H1 (cell line): ENCODE data around the gene ISCA2. TPM values are rescaled to one million over a fixed set of nuclear protein-coding genes. Genes with fewer than 3 reads are reported as not detected.

Source experiments
- CTCF ChIA-PET: fragments of 300-600 bp; sonication (Branson Sonifier 250); formaldehyde crosslinking; loops from one replicate; lab custom pipeline; 2021; ENCODE audit not compliant: partially characterized antibody; lab: Charles Lee
- POLR2A ChIA-PET: fragments of 300-600 bp; sonication (Branson Sonifier 250); formaldehyde crosslinking; loops from one replicate; lab custom pipeline; 2021; ENCODE audit warnings: inconsistent platforms; ENCODE audit not compliant: partially characterized antibody; lab: Charles Lee
- DNase-seq, 2 experiments: peaks; one replicate each; pipeline versions ENCODE4 v3.0.0 to v3.0.0-alpha.2; 2010 to 2022; ENCODE audit warnings: low spot score in 2 of 2, low read depth in 1 of 2, mixed read lengths in 1 of 2
- FAIRE-seq: peaks from 2 replicates; lab custom pipeline; 2011; peaks lifted over from hg19 to GRCh38; lab: Jason Lieb, UNC
- H2AFZ ChIP-seq: 2 replicates; pipeline ENCODE4 v1.8.1; 2012; ENCODE audit warnings: low read length, inconsistent platforms
- H2AK5ac ChIP-seq: 2 replicates; pipeline ENCODE4 v1.6.1; 2013; ENCODE audit warnings: low read depth, low read length
- H2BK120ac ChIP-seq: replicated peaks from 2 replicates; pipeline ENCODE3; 2013; ENCODE audit warnings: low read depth, low read length, inconsistent platforms
- H2BK12ac ChIP-seq: 2 replicates; pipeline ENCODE4 v1.6.1; 2013; ENCODE audit warnings: low read depth, low read length
- H2BK15ac ChIP-seq: 2 replicates; pipeline ENCODE4 v1.6.1; 2013; ENCODE audit warnings: low read length
- H2BK20ac ChIP-seq: 2 replicates; pipeline ENCODE4 v1.6.1; 2013; ENCODE audit warnings: low read length
- H2BK5ac ChIP-seq: 2 replicates; pipeline ENCODE4 v1.6.1; 2013; ENCODE audit warnings: low read depth, low read length
- H3K14ac ChIP-seq: 2 replicates; pipeline ENCODE4 v1.6.1; 2013; ENCODE audit warnings: inconsistent platforms; ENCODE audit not compliant: insufficient read length
- H3K18ac ChIP-seq: 2 replicates; pipeline ENCODE4 v1.6.1; 2013; ENCODE audit warnings: low read length; ENCODE audit errors: extremely low read depth
- H3K23ac ChIP-seq: 2 replicates; pipeline ENCODE4 v1.6.1; 2013; ENCODE audit warnings: inconsistent platforms; ENCODE audit not compliant: insufficient read length
- H3K23me2 ChIP-seq: 2 replicates; pipeline ENCODE4 v1.6.1; 2013; ENCODE audit warnings: low read depth, low read length
- H3K27ac ChIP-seq: 2 replicates; pipeline ENCODE4 v1.6.1; 2011; ENCODE audit warnings: low read depth, low read length, inconsistent platforms
- H3K27me3 ChIP-seq, 4 experiments: replicated peaks in 1 of 4; 1 replicate in 1 of 4; 2 replicates in 3 of 4; pipeline versions ENCODE4 v1.6.1 to v1.8.1; 2011 to 2013; ENCODE audit warnings: low read length in 3 of 4, mild to moderate bottlenecking in 3 of 4, inconsistent platforms in 2 of 4, mixed read lengths in 2 of 4, moderate library complexity in 1 of 4; ENCODE audit not compliant: control insufficient read depth in 3 of 4, insufficient read depth in 3 of 4; ENCODE audit errors: extremely low read depth in 1 of 4
- H3K36me3 ChIP-seq, 4 experiments: 2 replicates each; pipeline versions ENCODE4 v1.6.1 to v1.8.1; 2011 to 2013; ENCODE audit warnings: mild to moderate bottlenecking in 4 of 4, low read length in 3 of 4, moderate library complexity in 2 of 4, control low read depth in 1 of 4, inconsistent platforms in 1 of 4; ENCODE audit not compliant: insufficient read depth in 4 of 4, control insufficient read depth in 2 of 4
- H3K4ac ChIP-seq: replicated peaks from 2 replicates; pipeline ENCODE3; 2013; ENCODE audit warnings: low read length, low read depth, mixed read lengths, inconsistent platforms; ENCODE audit not compliant: insufficient read length
- H3K4me1 ChIP-seq, 4 experiments: replicated peaks in 1 of 4; 1 replicate in 1 of 4; 2 replicates in 3 of 4; pipeline versions ENCODE4 v1.6.1 to v1.8.1; 2011 to 2013; ENCODE audit warnings: low read length in 3 of 4, inconsistent platforms in 2 of 4, mixed read lengths in 1 of 4; ENCODE audit not compliant: insufficient read depth in 4 of 4, control insufficient read depth in 3 of 4
- H3K4me2 ChIP-seq, 2 experiments: 2 replicates each; pipeline versions ENCODE4 v1.6.1 to v1.8.1; 2011 to 2013; ENCODE audit warnings: low read depth in 2 of 2, low read length in 2 of 2, control low read depth in 1 of 2, inconsistent platforms in 1 of 2, mild to moderate bottlenecking in 1 of 2; ENCODE audit not compliant: insufficient read depth in 1 of 2
- H3K4me3 ChIP-seq, 4 experiments: fragments of 200-600, 300-600 bp in 1 of 4; sonication (generic), shearing (Covaris generic), sonication (Bioruptor Twin) in 1 of 4; 2 replicates each; pipeline versions ENCODE4 v1.5.1 to v1.8.1; 2011 to 2016; ENCODE audit warnings: low read length in 4 of 4, low read depth in 3 of 4, control low read depth in 2 of 4, inconsistent platforms in 2 of 4, mild to moderate bottlenecking in 2 of 4, mixed read lengths in 1 of 4, moderate library complexity in 1 of 4; ENCODE audit not compliant: insufficient read depth in 2 of 4; ENCODE audit errors: extremely low read depth in 1 of 4
- H3K56ac ChIP-seq: replicated peaks from 2 replicates; pipeline ENCODE3; 2013; ENCODE audit warnings: low read depth, mild to moderate bottlenecking, mixed read lengths, low read length, inconsistent platforms; ENCODE audit not compliant: insufficient read length
- H3K79me1 ChIP-seq: 2 replicates; pipeline ENCODE4 v1.6.1; 2013; ENCODE audit warnings: low read depth, low read length, control low read depth
- H3K79me2 ChIP-seq, 2 experiments: 2 replicates each; pipeline versions ENCODE4 v1.6.1 to v1.8.1; 2012 to 2013; ENCODE audit warnings: low read length in 2 of 2, mild to moderate bottlenecking in 2 of 2, inconsistent platforms in 1 of 2; ENCODE audit not compliant: insufficient read depth in 2 of 2, control insufficient read depth in 1 of 2
- H3K9ac ChIP-seq, 4 experiments: replicated peaks in 1 of 4; 1 replicate in 1 of 4; 2 replicates in 3 of 4; pipeline versions ENCODE4 v1.6.1 to v1.8.1; 2011 to 2013; ENCODE audit warnings: low read depth in 3 of 4, low read length in 3 of 4, control low read depth in 2 of 4, mild to moderate bottlenecking in 2 of 4, moderate library complexity in 2 of 4, inconsistent platforms in 1 of 4; ENCODE audit errors: extremely low read depth in 1 of 4
- H3K9me3 ChIP-seq, 2 experiments: 2 replicates each; pipeline versions ENCODE4 v1.6.1 to v1.8.1; 2012 to 2013; ENCODE audit warnings: mild to moderate bottlenecking in 2 of 2, moderate library complexity in 2 of 2, control low read depth in 1 of 2, inconsistent platforms in 1 of 2, low read depth in 1 of 2, low read length in 1 of 2, mixed read lengths in 1 of 2; ENCODE audit not compliant: insufficient read depth in 2 of 2
- H4K20me1 ChIP-seq, 2 experiments: replicated peaks in 1 of 2; 2 replicates each; pipeline versions ENCODE3 to v1.8.1; 2011 to 2013; ENCODE audit warnings: inconsistent platforms in 2 of 2, low read length in 2 of 2, mild to moderate bottlenecking in 1 of 2; ENCODE audit not compliant: insufficient read depth in 2 of 2, control insufficient read depth in 1 of 2
- H4K5ac ChIP-seq: 2 replicates; pipeline ENCODE4 v1.6.1; 2013; ENCODE audit warnings: low read length, low read depth, mixed read lengths, inconsistent platforms; ENCODE audit not compliant: insufficient read length
- H4K8ac ChIP-seq: 2 replicates; pipeline ENCODE4 v1.8.0; 2013; ENCODE audit warnings: mild to moderate bottlenecking, moderate library complexity, low read length, inconsistent platforms; ENCODE audit not compliant: insufficient read depth; ENCODE audit errors: extremely low read depth
- H4K91ac ChIP-seq: replicated peaks from 2 replicates; pipeline ENCODE3; 2013; ENCODE audit warnings: low read length, mixed read lengths, inconsistent platforms; ENCODE audit not compliant: insufficient read length
- CBX5 ChIP-seq: fragments of 300-800, 300-1000 bp; sonication (generic); IDR thresholded peaks from 2 replicates; pipeline ENCODE4 v1.7.1; 2016; ENCODE audit warnings: antibody characterized with exemption, low read length, low read depth
- HDAC6 ChIP-seq: IDR thresholded peaks from one replicate; pipeline ENCODE4 v1.7.1; 2012; ENCODE audit warnings: low read depth, mild to moderate bottlenecking, inconsistent platforms, low read length, moderate library complexity
- JUN ChIP-seq: IDR thresholded peaks from 2 replicates; pipeline ENCODE4 v1.6.1; 2011; ENCODE audit warnings: low read depth, mild to moderate bottlenecking, improper control_type of control experiment, low read length
- POU5F1 ChIP-seq: IDR thresholded peaks from 2 replicates; pipeline ENCODE4 v1.6.1; 2011; ENCODE audit warnings: low read depth, mild to moderate bottlenecking, low read length, moderate library complexity
- SIRT6 ChIP-seq: IDR thresholded peaks from one replicate; pipeline ENCODE4 v1.7.1; 2012; ENCODE audit warnings: low read length, inconsistent platforms
- SP4 ChIP-seq: IDR thresholded peaks from 2 replicates; pipeline ENCODE4 v1.6.1; 2012; ENCODE audit warnings: low read length, inconsistent platforms
- SRF ChIP-seq: IDR thresholded peaks from 2 replicates; pipeline ENCODE4 v1.6.1; 2011; ENCODE audit warnings: mild to moderate bottlenecking, low read depth, low read length, moderate library complexity
- SUZ12 ChIP-seq: fragments of 200-600 bp; sonication (generic); IDR thresholded peaks from 2 replicates; pipeline ENCODE4 v1.6.1; 2012; ENCODE audit warnings: mild to moderate bottlenecking, inconsistent platforms, low read length, moderate library complexity, mixed read lengths
- TAF1 ChIP-seq: IDR thresholded peaks from 2 replicates; pipeline ENCODE4 v1.6.1; 2011; ENCODE audit warnings: mild to moderate bottlenecking, low read depth, low read length
- YY1 ChIP-seq: IDR thresholded peaks from 2 replicates; pipeline ENCODE4 v1.6.1; 2011; ENCODE audit warnings: low read depth, mild to moderate bottlenecking, low read length
- WGBS, 2 experiments: shearing (Covaris generic) in 1 of 2; methylation state at CpG; one replicate each; pipeline versions ENCODE4 v1.1.6 to v1.1.7; 2013 to 2015; ENCODE audit warnings: low lambda C conversion rate in 2 of 2, mixed read lengths in 2 of 2, inconsistent platforms in 1 of 2, low coverage in 1 of 2, missing lambda C conversion rate in 1 of 2; ENCODE audit not compliant: insufficient replicate concordance in 2 of 2, insufficient coverage in 1 of 2, insufficient read length in 1 of 2; ENCODE audit errors: extremely low coverage in 1 of 2, missing lambda C conversion rate in 1 of 2; 5-methylcytosine and 5-hydroxymethylcytosine counted together
- polyA plus RNA-seq, 7 experiments: library from polyadenylated mRNA; depleted of rRNA in 3 of 7; stranded (reverse) in 5 of 7; unstranded in 2 of 7; fragments of >200 nt in 5 of 7; fragments of 200-250 nt in 2 of 7; gene quantifications; 1 replicate in 5 of 7; 2 replicates in 1 of 7; 4 replicates in 1 of 7; pipeline versions ENCODE4 v1.2.1 to v1.2.3, GENCODE V29; 2011 to 2013; ENCODE audit warnings: missing spikeins in 2 of 7, mixed read lengths in 2 of 7
- total RNA-seq: library from RNA; stranded (reverse); fragmentation: NEBNext Ultra II Directional; extraction: Animal tissue kit (Norgen Biotek cat#: 25700); gene quantifications from 2 replicates; pipeline ENCODE4 v1.2.1, GENCODE V29; 2021

Gene ISCA2
- total and polyA plus RNA-seq, 2 of the 8 experiments (the other 6 are each of a cell fraction or from before 2014, with no cell fraction given), result 43.5 to 78.6 TPM

- H3K79me2 ChIP-seq, result peaks cover 0 to 5% of the 10 kb centered on the region in 2 experiments; a peak in 1 of 4 replicates
- no peak overlapping the region for H3K27ac ChIP-seq
- no peaks in the 10 kb centered on the region for H3K27me3 ChIP-seq
- H3K18ac ChIP-seq, result no peak overlapping the region
- no peak overlapping the region for H4K91ac ChIP-seq
- no peak overlapping the region for H2BK5ac ChIP-seq
- H3K4me1 ChIP-seq, result peaks cover 0 to 3% (median under 1%) of the 10 kb centered on the region in 4 experiments; a peak in 3 of 7 replicates
- no peak overlapping the region for H2BK20ac ChIP-seq
- no peak overlapping the region for H4K8ac ChIP-seq
- FAIRE-seq, result no peak
- no peaks in the 10 kb centered on the region; the same call in 1 of the 2 replicates for H3K79me1 ChIP-seq
- H2BK15ac ChIP-seq, result no peak overlapping the region
- H2BK12ac ChIP-seq, result no peak overlapping the region
- 100% methylated on average over 1 of the region's 3 CpGs; no CpG with 5 or more reads in 1 of the 2 experiments for WGBS, 2 experiments
- no peak overlapping the region for H4K5ac ChIP-seq
- H3K4me3 ChIP-seq, result no peak overlapping the region
- H3K56ac ChIP-seq, result no peak overlapping the region
- H3K23me2 ChIP-seq, result no peaks in the 10 kb centered on the region
- no peak overlapping the region for H3K23ac ChIP-seq
- H3K36me3 ChIP-seq, result peaks cover 3 to 64% (median 34%) of the 10 kb centered on the region in 4 experiments; a peak in 7 of 8 replicates
- no peaks in the 10 kb centered on the region for H3K9me3 ChIP-seq
- no peaks in the 10 kb centered on the region for H4K20me1 ChIP-seq
- POLR2A ChIA-PET, result interaction anchor here (0.7 to 1.2 kb wide), 3 partner anchors 132 to 180 kb away, joined by 3 to 4 read pairs (median 3); partner anchors contain the start of gene ABCD4
- H2BK120ac ChIP-seq, result no peak overlapping the region
- no peak overlapping the region for H2AK5ac ChIP-seq
- H3K9ac ChIP-seq, result no peak overlapping the region
- H2AFZ ChIP-seq, result no peak overlapping the region
- no peak overlapping the region for H3K14ac ChIP-seq
- no peak overlapping the region for H3K4me2 ChIP-seq
- CTCF ChIA-PET, result interaction anchor here (0.6 to 12.6 kb wide), 7 partner anchors 20 to 259 kb away, joined by 3 to 181 read pairs (median 7); partner anchors contain the start of gene ABCD4
- no peak overlapping the region for H3K4ac ChIP-seq
- TF ChIP-seq HDAC6, result no peak
- TF ChIP-seq JUN, result no peak
- no peak for TF ChIP-seq SP4
- no peak for TF ChIP-seq YY1
- no peak for TF ChIP-seq SUZ12
- TF ChIP-seq POU5F1, result no peak
- no peak for TF ChIP-seq TAF1
- TF ChIP-seq SIRT6, result no peak
- TF ChIP-seq CBX5, result no peak
- no peak for TF ChIP-seq SRF
- TF ChIP-seq, all 59 proteins: peak for 0
- DNase-seq, result no peak
These were observed 11.0 kb upstream of the ISCA2 start for GRCh38 chr14:74482571-74482970.
